H9 (cell line): ENCODE results near the gene IDE. TPM values are rescaled to one million over a fixed set of nuclear protein-coding genes. Genes with fewer than 3 reads are reported as not detected.

ENCODE experiments used
- DNase-seq: peaks from one replicate; pipeline ENCODE4 v3.0.0-alpha.2; 2017
- H2AFZ ChIP-seq: one replicate; pipeline ENCODE4 v1.6.1; 2013; ENCODE audit warnings: mild to moderate bottlenecking, low read length, control low read depth, moderate library complexity
- H2AK5ac ChIP-seq: 2 replicates; pipeline ENCODE4 v1.6.1; 2013; ENCODE audit warnings: low read length, control low read depth, mixed read lengths; ENCODE audit not compliant: insufficient read length
- H2BK120ac ChIP-seq: one replicate; pipeline ENCODE4 v1.6.1; 2013; ENCODE audit warnings: low read depth, mild to moderate bottlenecking, low read length, control low read depth, inconsistent platforms; ENCODE audit not compliant: poor library complexity, severe bottlenecking
- H2BK12ac ChIP-seq: 2 replicates; pipeline ENCODE4 v1.6.1; 2013; ENCODE audit warnings: low read length, control low read depth, mixed read lengths, low read depth; ENCODE audit not compliant: insufficient read length
- H2BK15ac ChIP-seq: 2 replicates; pipeline ENCODE4 v1.6.1; 2013; ENCODE audit warnings: low read depth, low read length, control low read depth
- H2BK20ac ChIP-seq: one replicate; pipeline ENCODE4 v1.6.1; 2013; ENCODE audit warnings: low read depth, mild to moderate bottlenecking, low read length, control low read depth, inconsistent platforms; ENCODE audit not compliant: poor library complexity, severe bottlenecking
- H2BK5ac ChIP-seq: 2 replicates; pipeline ENCODE4 v1.6.1; 2013; ENCODE audit warnings: low read length, control low read depth, mixed read lengths; ENCODE audit not compliant: insufficient read length
- H3K14ac ChIP-seq: 2 replicates; pipeline ENCODE4 v1.6.1; 2013; ENCODE audit warnings: low read length, control low read depth; ENCODE audit not compliant: insufficient read depth
- H3K18ac ChIP-seq: 2 replicates; pipeline ENCODE4 v1.6.1; 2013; ENCODE audit warnings: low read depth, mild to moderate bottlenecking, mixed read lengths, low read length, control low read depth; ENCODE audit not compliant: insufficient read length
- H3K23ac ChIP-seq: 2 replicates; pipeline ENCODE4 v1.6.1; 2013; ENCODE audit warnings: low read length, control low read depth, mixed read lengths, low read depth; ENCODE audit not compliant: insufficient read length
- H3K23me2 ChIP-seq: 2 replicates; pipeline ENCODE4 v1.6.1; 2013; ENCODE audit warnings: low read depth, mild to moderate bottlenecking, mixed read lengths, low read length, control low read depth; ENCODE audit not compliant: insufficient read length, poor library complexity, severe bottlenecking
- H3K27ac ChIP-seq: 2 replicates; pipeline ENCODE4 v1.5.1; 2013; ENCODE audit warnings: low read length, control low read depth, mixed read lengths, low read depth; ENCODE audit not compliant: insufficient read length
- H3K27me3 ChIP-seq: 2 replicates; pipeline ENCODE4 v1.6.1; 2013; ENCODE audit warnings: low read length, control low read depth, inconsistent platforms; ENCODE audit not compliant: insufficient read depth
- H3K4ac ChIP-seq: 2 replicates; pipeline ENCODE4 v1.6.1; 2013; ENCODE audit warnings: low read depth, mild to moderate bottlenecking, control low read depth, inconsistent platforms, low read length, moderate library complexity
- H3K4me1 ChIP-seq: 2 replicates; pipeline ENCODE4 v1.6.1; 2013; ENCODE audit warnings: low read length, control low read depth, inconsistent platforms; ENCODE audit not compliant: insufficient read depth
- H3K4me2 ChIP-seq: 2 replicates; pipeline ENCODE4 v1.6.1; 2013; ENCODE audit warnings: low read length, control low read depth, mixed read lengths; ENCODE audit not compliant: insufficient read length, insufficient read depth
- H3K56ac ChIP-seq: 2 replicates; pipeline ENCODE4 v1.6.1; 2013; ENCODE audit warnings: low read depth, mild to moderate bottlenecking, mixed read lengths, low read length, control low read depth; ENCODE audit not compliant: insufficient read length
- H3K79me1 ChIP-seq: 2 replicates; pipeline ENCODE4 v1.6.1; 2013; ENCODE audit warnings: low read depth, mild to moderate bottlenecking, moderate library complexity, low read length, control low read depth, inconsistent platforms; ENCODE audit not compliant: insufficient read depth, poor library complexity, severe bottlenecking
- H3K79me2 ChIP-seq: 2 replicates; pipeline ENCODE4 v1.6.1; 2013; ENCODE audit warnings: low read length, control low read depth, inconsistent platforms; ENCODE audit not compliant: insufficient read depth
- H3K9ac ChIP-seq: 2 replicates; pipeline ENCODE4 v1.6.1; 2013; ENCODE audit warnings: low read length, control low read depth, mixed read lengths; ENCODE audit not compliant: insufficient read length; ENCODE audit errors: extremely low read depth
- H3K9me3 ChIP-seq: one replicate; pipeline ENCODE4 v1.6.1; 2013; ENCODE audit warnings: low read depth, low read length, inconsistent platforms; ENCODE audit not compliant: control insufficient read depth
- H3T11ph ChIP-seq: one replicate; pipeline ENCODE4 v1.6.1; 2013; ENCODE audit warnings: mild to moderate bottlenecking, low read length, control low read depth, inconsistent platforms
- H4K20me1 ChIP-seq: one replicate; pipeline ENCODE4 v1.6.1; 2013; ENCODE audit not compliant: control insufficient read depth, insufficient read length, insufficient read depth
- H4K5ac ChIP-seq: 2 replicates; pipeline ENCODE4 v1.6.1; 2013; ENCODE audit warnings: low read depth, mild to moderate bottlenecking, mixed read lengths, low read length, control low read depth; ENCODE audit not compliant: insufficient read length
- H4K8ac ChIP-seq: replicated peaks from 2 replicates; pipeline ENCODE4 v1.6.1; 2013; ENCODE audit warnings: low read length, control low read depth, mixed read lengths, low read depth; ENCODE audit not compliant: insufficient read length
- H4K91ac ChIP-seq: 2 replicates; pipeline ENCODE4 v1.6.1; 2013; ENCODE audit warnings: low read depth, mild to moderate bottlenecking, moderate library complexity, mixed read lengths, low read length, control low read depth; ENCODE audit not compliant: insufficient read length
- H3K27ac Mint-ChIP-seq, 3 experiments: 2 replicates in 2 of 3; 3 replicates in 1 of 3; pipeline ENCODE4 v1.8.0; 2020 to 2021; ENCODE audit warnings: mixed read lengths in 3 of 3, mild to moderate bottlenecking in 1 of 3, moderate library complexity in 1 of 3
- H3K27me3 Mint-ChIP-seq: 2 replicates; pipeline ENCODE4 v1.8.0; 2021; ENCODE audit warnings: low read depth, mild to moderate bottlenecking, moderate library complexity, mixed read lengths
- H3K36me3 Mint-ChIP-seq, 3 experiments: 2 replicates in 2 of 3; 3 replicates in 1 of 3; pipeline ENCODE4 v1.8.0; 2020 to 2021; ENCODE audit warnings: low read depth in 3 of 3, mixed read lengths in 3 of 3; ENCODE audit not compliant: insufficient read depth in 1 of 3
- H3K4me1 Mint-ChIP-seq, 2 experiments: 2 replicates each; pipeline ENCODE4 v1.8.0; 2020; ENCODE audit warnings: mixed read lengths in 2 of 2
- H3K4me3 Mint-ChIP-seq, 2 experiments: 2 replicates in 1 of 2; 3 replicates in 1 of 2; pipeline ENCODE4 v1.8.0; 2020 to 2021; ENCODE audit warnings: mild to moderate bottlenecking in 2 of 2, mixed read lengths in 2 of 2, moderate library complexity in 1 of 2
- H3K9me3 Mint-ChIP-seq, 2 experiments: 2 replicates in 1 of 2; 3 replicates in 1 of 2; pipeline ENCODE4 v1.8.0; 2020; ENCODE audit warnings: mild to moderate bottlenecking in 2 of 2, mixed read lengths in 2 of 2, moderate library complexity in 1 of 2
- WGBS: extraction: QIAGEN DNeasy Blood & Tissue Kit; methylation state at CpG from one replicate; pipeline ENCODE4 v1.1.7; 2013; ENCODE audit warnings: missing lambda C conversion rate, low lambda C conversion rate, mixed read lengths; ENCODE audit not compliant: insufficient read length; ENCODE audit errors: extremely low coverage; 5-methylcytosine and 5-hydroxymethylcytosine counted together
- total RNA-seq: library from RNA; stranded (reverse); gene quantifications from 2 replicates; pipeline ENCODE4 v1.2.1, GENCODE V29; 2021
- TF ChIP-seq, protein P1 (sequence below): fragments of 200-600 bp; sonication (generic); conservative IDR thresholded peaks from 3 replicates; pipeline ENCODE4 v1.8.0; 2021; ENCODE audit warnings: antibody characterized with exemption, mild to moderate bottlenecking

The IDE gene
- total RNA-seq, 1 experiment from 2014 or later, result 48.9 TPM

DNA sequence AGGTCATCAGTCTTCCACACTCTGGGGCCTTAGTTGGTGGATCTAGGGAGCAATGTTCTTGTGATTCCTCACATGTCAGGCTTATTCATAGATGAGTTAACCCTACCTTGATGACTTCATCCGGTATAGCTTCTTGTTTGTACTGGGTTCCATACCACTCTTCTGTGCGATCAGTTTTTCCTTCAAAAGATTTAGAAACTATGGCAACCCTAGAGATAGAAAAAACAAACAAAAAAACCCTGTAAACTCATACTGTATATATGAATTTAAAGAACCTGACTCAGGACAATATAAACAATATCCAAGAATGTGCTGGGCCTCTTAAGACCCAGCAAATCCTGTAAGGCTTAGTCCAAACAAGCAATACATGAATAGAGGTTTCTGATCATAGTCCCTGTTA, 83.5 kb downstream of the IDE start:
- no peak overlapping the region for H3K4ac ChIP-seq
- Mint-ChIP-seq H3K36me3 (peaks cover 30 to 66% (median 48%) of the 10 kb centered on the region in 3 experiments), H3K9me3 (no peaks in the 10 kb centered on the region), H3K27me3 (no peaks in the 10 kb centered on the region), H3K4me1 (no peaks in the 10 kb centered on the region), H3K27ac (no peak overlapping the region), H3K4me3 (no peak overlapping the region)
- no peak overlapping the region for H3T11ph ChIP-seq
- no peak overlapping the region for H3K9ac ChIP-seq
- H2BK15ac ChIP-seq, result no peak overlapping the region
- no peak overlapping the region for H3K23ac ChIP-seq
- no peak overlapping the region for H3K4me2 ChIP-seq
- TF ChIP-seq, protein P1, sequence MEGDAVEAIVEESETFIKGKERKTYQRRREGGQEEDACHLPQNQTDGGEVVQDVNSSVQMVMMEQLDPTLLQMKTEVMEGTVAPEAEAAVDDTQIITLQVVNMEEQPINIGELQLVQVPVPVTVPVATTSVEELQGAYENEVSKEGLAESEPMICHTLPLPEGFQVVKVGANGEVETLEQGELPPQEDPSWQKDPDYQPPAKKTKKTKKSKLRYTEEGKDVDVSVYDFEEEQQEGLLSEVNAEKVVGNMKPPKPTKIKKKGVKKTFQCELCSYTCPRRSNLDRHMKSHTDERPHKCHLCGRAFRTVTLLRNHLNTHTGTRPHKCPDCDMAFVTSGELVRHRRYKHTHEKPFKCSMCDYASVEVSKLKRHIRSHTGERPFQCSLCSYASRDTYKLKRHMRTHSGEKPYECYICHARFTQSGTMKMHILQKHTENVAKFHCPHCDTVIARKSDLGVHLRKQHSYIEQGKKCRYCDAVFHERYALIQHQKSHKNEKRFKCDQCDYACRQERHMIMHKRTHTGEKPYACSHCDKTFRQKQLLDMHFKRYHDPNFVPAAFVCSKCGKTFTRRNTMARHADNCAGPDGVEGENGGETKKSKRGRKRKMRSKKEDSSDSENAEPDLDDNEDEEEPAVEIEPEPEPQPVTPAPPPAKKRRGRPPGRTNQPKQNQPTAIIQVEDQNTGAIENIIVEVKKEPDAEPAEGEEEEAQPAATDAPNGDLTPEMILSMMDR, result no peak
- DNase-seq, result no peak
- no peak overlapping the region for H4K8ac ChIP-seq
- no peaks in the 10 kb centered on the region for H3K79me2 ChIP-seq
- no peak overlapping the region for H2BK5ac ChIP-seq
- no peaks in the 10 kb centered on the region for H3K23me2 ChIP-seq
- H3K9me3 ChIP-seq, result no peaks in the 10 kb centered on the region
- no CpG with 5 or more reads among the region's 2 CpGs for WGBS
- H2AK5ac ChIP-seq, result no peak overlapping the region
- no peak overlapping the region for H4K5ac ChIP-seq
- no peaks in the 10 kb centered on the region for H3K79me1 ChIP-seq
- no peaks in the 10 kb centered on the region for H4K20me1 ChIP-seq
- no peaks in the 10 kb centered on the region for H3K4me1 ChIP-seq
- H4K91ac ChIP-seq, result no peak overlapping the region
- H3K27me3 ChIP-seq, result no peaks in the 10 kb centered on the region
- H3K56ac ChIP-seq, result no peak overlapping the region
- H2BK20ac ChIP-seq, result no peak overlapping the region
- H3K18ac ChIP-seq, result no peak overlapping the region
- no peak overlapping the region for H2BK12ac ChIP-seq
- no peak overlapping the region for H2BK120ac ChIP-seq
- H3K27ac ChIP-seq, result no peak overlapping the region
- H3K14ac ChIP-seq, result no peak overlapping the region
- H2AFZ ChIP-seq, result no peak overlapping the region
